ENCODE measurements around the gene CXCR3.
"Not testable (repeated sequence)": the region's sequence is repeated elsewhere in the genome, so short reads cannot be mapped to it uniquely, and the experiment has no call there.

The CXCR3 gene

GRCh38 chrX:71607488-71607887, 10.8 kb downstream of the CXCR3 start:
- no peak for DNase-seq

- DNase-seq: no peak
These were observed 11.6 kb downstream of the CXCR3 start for GRCh38 chrX:71606536-71607216.

- no peak for DNase-seq
These were observed 13.3 kb downstream of the CXCR3 start for GRCh38 chrX:71604796-71605568.

DNA sequence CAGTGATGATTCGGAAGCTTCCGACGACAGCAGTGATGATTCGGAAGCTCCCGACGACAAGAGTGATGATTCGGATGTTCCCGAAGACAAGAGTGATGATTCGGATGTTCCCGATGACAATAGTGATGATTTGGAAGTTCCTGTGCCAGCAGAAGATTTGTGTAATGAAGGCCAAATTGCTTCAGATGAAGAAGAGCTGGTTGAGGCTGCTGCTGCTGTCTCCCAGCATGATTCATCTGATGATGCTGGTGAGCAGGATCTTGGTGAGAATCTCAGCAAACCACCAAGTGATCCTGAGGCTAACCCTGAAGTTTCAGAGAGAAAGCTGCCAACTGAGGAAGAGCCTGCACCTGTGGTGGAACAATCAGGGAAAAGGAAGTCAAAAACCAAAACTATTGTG, 14.2 kb downstream of the CXCR3 start:
- DNase-seq: no peak

GRCh38 chrX:71603618-71604017, 14.7 kb downstream of the CXCR3 start:
- no peak for DNase-seq

- no peak for DNase-seq
These were observed 18.3 kb downstream of the CXCR3 start for GRCh38 chrX:71599965-71600364.

DNA sequence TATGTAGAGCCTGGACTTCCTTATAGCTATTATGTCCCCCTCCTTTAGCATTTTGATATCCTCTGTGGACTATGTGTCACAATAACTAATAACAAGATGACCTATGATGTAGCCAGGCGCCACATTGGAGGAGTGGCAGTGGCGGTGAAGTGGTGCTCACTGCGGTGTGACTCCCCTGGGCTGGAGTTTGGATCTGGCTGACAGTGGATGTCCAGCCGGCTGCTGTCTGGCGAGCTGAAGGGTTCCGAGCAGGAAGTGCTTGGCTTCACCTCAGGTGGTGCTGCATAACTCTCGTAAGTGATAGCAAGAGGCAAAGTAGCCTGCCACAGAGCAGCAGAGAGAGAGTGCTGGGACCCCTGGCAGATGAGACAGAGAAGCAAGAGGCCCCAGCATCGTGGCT, 25.1 kb downstream of the CXCR3 start:
- not testable (repeated sequence) for DNase-seq

DNA sequence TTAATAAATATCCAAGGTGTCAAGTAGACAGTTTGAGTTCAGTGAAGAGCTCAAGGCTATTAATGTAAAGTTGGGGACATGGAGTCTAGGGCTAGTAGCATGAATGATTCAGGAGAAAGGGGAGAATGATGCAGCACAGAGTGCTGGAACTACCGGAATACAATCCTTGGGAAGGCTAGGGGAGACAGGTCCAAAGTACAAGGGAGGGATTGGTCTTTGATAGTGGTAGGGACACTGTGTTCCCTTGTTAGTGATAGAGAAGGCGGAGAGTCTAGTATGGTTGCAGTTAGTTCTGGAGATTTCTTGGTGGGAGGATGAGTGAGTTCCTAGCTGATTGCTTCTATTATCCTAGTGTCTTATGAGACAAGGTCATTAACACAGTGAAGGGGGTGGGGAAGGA, 31.4 kb downstream of the CXCR3 start:
- no peak for DNase-seq

- no peak for DNase-seq
These were observed 37.1 kb downstream of the CXCR3 start for GRCh38 chrX:71581210-71581609.

- DNase-seq: no peak
These were observed 38.3 kb downstream of the CXCR3 start for GRCh38 chrX:71579990-71580380.

GRCh38 chrX:71579136-71579989, 38.9 kb downstream of the CXCR3 start:
- no peak for DNase-seq

DNA sequence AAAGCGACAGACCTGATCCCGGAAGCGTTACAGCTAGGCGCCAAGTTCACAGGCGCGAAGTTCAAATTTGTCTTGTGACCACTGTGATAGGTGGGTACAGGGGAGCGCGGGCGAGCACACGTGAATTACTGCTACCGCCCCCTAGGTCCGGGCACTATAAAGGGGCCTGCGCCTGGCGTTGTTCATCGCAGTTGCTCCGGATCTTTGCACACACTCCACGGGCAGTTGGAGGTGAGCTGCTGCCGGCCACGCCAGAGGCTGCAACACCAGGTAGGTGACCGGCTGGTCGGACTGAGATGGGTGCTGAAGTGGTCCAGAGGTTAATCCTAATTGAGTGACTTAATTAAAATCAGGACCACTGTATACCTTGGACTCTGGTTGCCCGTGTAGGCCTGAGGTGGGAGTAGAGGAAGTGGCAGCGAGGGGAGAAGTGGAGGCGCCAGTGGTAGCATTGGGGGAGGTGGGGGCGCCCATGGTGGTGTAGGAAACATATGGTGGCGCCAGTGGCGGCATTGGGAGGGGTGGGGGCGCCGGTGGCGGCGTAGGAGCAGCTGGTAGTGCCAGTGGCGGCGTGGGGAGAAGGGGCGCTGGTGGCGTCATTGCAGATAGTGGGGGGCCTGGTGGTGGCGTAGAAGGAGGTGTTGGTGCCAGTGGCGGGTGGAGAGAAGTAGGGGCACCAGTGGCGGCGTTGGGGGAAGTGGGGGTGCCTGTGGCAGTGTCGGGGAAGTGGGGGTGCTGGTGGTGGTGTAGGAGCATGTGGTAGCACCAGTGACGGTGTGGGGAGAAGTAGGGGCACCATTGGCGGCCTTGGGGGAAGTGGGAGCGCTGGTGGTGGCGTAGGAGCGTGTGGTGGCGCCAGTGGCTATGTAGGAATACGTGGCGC, 39.8 kb downstream of the CXCR3 start, which contains the start of gene GCNA:
TSS of gene GCNA (plus strand) at position 185 of the 883 bp plus-strand sequence. CDS start 2,385 bp downstream, outside the sequence.
- DNase-seq: no peak

- DNase-seq: no peak
These were observed 40.6 kb downstream of the CXCR3 start for GRCh38 chrX:71577682-71578081.

DNA sequence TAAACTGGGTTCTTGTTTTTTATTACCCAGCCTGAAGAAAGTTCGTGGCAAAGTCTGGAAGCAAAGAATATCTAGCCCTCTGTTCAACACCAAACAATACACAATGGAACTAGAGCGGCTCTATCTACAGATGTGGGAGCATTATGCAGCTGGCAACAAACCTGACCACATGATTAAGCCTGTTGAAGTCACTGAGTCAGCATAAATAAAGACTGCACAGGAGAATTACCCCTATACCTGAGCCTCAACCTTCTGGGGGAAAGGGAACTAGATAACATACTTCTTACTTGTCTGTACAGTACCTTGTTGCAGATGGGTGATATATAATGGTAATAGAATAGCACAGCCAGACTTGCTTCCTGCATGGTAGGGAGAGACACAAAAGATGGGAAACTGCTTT, 44.7 kb downstream of the CXCR3 start:
- DNase-seq: no peak

GRCh38 chrX:71571390-71571789, 46.9 kb downstream of the CXCR3 start:
- not testable (repeated sequence) for DNase-seq
